Activated T-cell treated with anti-CD3 and anti-CD28 coated beads, Interleukin-2, amount 50 U/mL, for 72 hours (primary cell): Measurements from ENCODE around the gene ILF2. TPM values are rescaled to one million over a fixed set of nuclear protein-coding genes. Genes with fewer than 3 reads are reported as not detected.

ENCODE experiments used
- ATAC-seq, 2 donors: fragments of 150-1000 bp; cut with Tn5 transposase; replicated peaks in 1 of 2; 2 replicates each; pipeline ENCODE4 v1.10.0; 2021; ENCODE audit warnings: moderate library complexity in 2 of 2, mild to moderate bottlenecking in 1 of 2
- DNase-seq, 2 donors: peaks; one replicate each; pipeline ENCODE4 v3.0.0; 2021 to 2022; ENCODE audit warnings: mixed read lengths in 1 of 2
- H3K27ac Mint-ChIP-seq: one replicate; pipeline ENCODE4 v1.8.0; 2022; ENCODE audit warnings: mild to moderate bottlenecking, moderate library complexity, mixed read lengths
- H3K27me3 Mint-ChIP-seq: one replicate; pipeline ENCODE4 v1.8.0; 2022; ENCODE audit warnings: low read depth, mixed read lengths
- H3K36me3 Mint-ChIP-seq, 2 donors: one replicate each; pipeline ENCODE4 v1.8.0; 2022; ENCODE audit warnings: mixed read lengths in 2 of 2, mild to moderate bottlenecking in 1 of 2; ENCODE audit not compliant: insufficient read depth in 2 of 2
- H3K4me1 Mint-ChIP-seq: one replicate; pipeline ENCODE4 v1.8.0; 2022; ENCODE audit warnings: low read depth, mixed read lengths
- H3K4me3 Mint-ChIP-seq, 2 donors: one replicate each; pipeline ENCODE4 v1.8.0; 2022; ENCODE audit warnings: mild to moderate bottlenecking in 2 of 2, mixed read lengths in 2 of 2, moderate library complexity in 2 of 2
- H3K9me3 Mint-ChIP-seq, 2 donors: one replicate each; pipeline ENCODE4 v1.8.0; 2022; ENCODE audit warnings: mixed read lengths in 2 of 2
- total RNA-seq, 2 donors: library from RNA; stranded (reverse); gene quantifications; one replicate each; pipeline ENCODE4 v1.2.3, GENCODE V29; 2022

The ILF2 gene
- total RNA-seq, 2 donors from 2014 or later: 245 to 312 TPM

DNA sequence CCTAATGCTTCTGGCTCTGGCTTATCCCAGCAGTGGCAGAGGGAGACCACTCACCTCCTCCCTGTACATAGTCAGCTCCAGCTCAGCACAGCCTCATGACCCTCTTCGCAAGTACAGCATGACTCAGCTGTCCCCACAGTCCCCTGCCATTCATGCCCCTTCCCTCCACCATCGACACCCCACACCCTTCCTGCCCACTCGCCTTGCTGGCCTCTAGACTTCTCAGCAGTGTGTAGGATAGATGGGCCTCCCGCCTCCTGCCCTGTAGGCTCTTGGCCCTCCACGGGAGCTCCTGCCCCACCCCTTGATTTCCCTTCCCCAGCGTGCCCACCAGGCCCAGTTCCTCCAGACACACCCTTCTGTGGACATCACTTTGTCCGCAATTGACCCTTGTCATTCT lies 17.5 kb upstream of the ILF2 start:
- no peaks in the 10 kb centered on the region for H3K4me1 Mint-ChIP-seq
- no peaks in the 10 kb centered on the region for H3K36me3 Mint-ChIP-seq
- H3K4me3 Mint-ChIP-seq: no peak overlapping the region
- no peak for DNase-seq
- no peaks in the 10 kb centered on the region for H3K9me3 Mint-ChIP-seq
- H3K27ac Mint-ChIP-seq: no peak overlapping the region
- no peak for ATAC-seq
- H3K27me3 Mint-ChIP-seq: peaks cover 12% of the 10 kb centered on the region

DNA sequence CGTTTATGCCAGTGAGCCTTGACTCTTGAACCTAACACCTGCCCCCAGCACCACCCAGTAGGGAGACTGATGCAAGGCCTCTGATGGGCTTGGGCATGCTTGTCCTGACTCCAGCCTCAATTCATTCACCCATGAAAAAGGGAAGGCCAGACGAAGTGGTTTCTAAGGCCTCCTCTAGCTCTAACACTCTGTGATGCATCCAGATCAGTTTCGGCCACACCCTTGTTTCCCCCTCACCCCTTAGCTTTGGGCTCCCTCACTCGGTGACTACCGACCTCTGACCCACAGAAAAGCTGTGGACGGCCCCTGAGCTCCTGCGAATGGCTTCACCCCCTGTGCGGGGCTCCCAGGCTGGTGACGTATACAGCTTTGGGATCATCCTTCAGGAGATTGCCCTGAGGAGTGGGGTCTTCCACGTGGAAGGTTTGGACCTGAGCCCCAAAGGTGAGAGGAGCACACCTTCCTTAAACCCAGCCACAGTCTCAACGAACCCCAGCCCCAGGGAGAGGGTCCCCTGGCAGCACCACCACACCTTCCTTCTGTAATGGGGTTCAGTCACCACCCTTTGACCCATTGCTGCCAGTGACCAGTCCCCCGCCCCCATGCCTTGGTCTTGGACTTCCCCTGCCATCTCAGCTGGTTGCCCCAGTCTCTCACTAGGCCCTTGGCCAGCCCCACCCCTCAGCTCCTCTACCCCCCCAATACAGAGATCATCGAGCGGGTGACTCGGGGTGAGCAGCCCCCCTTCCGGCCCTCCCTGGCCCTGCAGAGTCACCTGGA lies 16.7 kb upstream of the ILF2 start:
- no peaks in the 10 kb centered on the region for H3K9me3 Mint-ChIP-seq

GRCh38 chr1:153685544-153686340 lies 14.9 kb upstream of the ILF2 start:
- H3K4me1 Mint-ChIP-seq: no peaks in the 10 kb centered on the region
- ATAC-seq (no peak), DNase-seq (no peak)
- H3K4me3 Mint-ChIP-seq: no peak overlapping the region
- no peak overlapping the region for H3K27ac Mint-ChIP-seq
- H3K36me3 Mint-ChIP-seq: no peaks in the 10 kb centered on the region
- no peaks in the 10 kb centered on the region for H3K9me3 Mint-ChIP-seq
- peaks cover 31% of the 10 kb centered on the region for H3K27me3 Mint-ChIP-seq

More for the DNA sequence above, 16.7 kb upstream of the ILF2 start:
- Mint-ChIP-seq H3K36me3 (no peaks in the 10 kb centered on the region), H3K4me3 (no peak overlapping the region), H3K27ac (no peak overlapping the region), H3K27me3 (peaks cover 15% of the 10 kb centered on the region), H3K4me1 (no peaks in the 10 kb centered on the region)
- DNase-seq (no peak), ATAC-seq (no peak)

DNA sequence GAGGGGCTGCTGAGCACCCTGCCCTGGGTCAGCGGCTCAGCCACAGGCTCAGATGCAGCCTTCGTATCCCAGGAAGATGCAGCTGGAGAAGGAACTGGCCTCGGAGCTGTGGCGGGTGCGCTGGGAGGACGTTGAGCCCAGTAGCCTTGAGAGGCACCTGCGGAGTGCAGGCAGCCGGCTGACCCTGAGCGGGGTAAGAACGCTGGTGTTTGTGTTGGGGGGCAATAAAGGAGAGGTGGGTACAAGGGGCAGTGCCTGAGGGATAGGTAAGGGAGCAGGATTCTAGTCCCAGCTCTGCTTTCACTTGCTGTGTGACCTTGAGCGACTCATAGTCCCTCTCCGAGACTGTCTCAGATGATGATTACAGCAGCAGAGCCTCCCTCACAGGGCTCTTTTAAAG lies 14.1 kb upstream of the ILF2 start:
- peaks cover 40% of the 10 kb centered on the region for H3K27me3 Mint-ChIP-seq
- H3K4me3 Mint-ChIP-seq: no peak overlapping the region
- no peaks in the 10 kb centered on the region for H3K36me3 Mint-ChIP-seq
- DNase-seq (no peak), ATAC-seq (no peak)
- H3K27ac Mint-ChIP-seq: no peak overlapping the region
- H3K4me1 Mint-ChIP-seq: peaks cover 7% of the 10 kb centered on the region
- H3K9me3 Mint-ChIP-seq: no peaks in the 10 kb centered on the region

- Mint-ChIP-seq H3K9me3 (no peaks in the 10 kb centered on the region), H3K36me3 (no peaks in the 10 kb centered on the region), H3K27me3 (peaks cover 45% of the 10 kb centered on the region), H3K27ac (no peak overlapping the region), H3K4me3 (no peak overlapping the region), H3K4me1 (peaks cover 11% of the 10 kb centered on the region)
- ATAC-seq (no peak), DNase-seq (no peak)
Measured at GRCh38 chr1:153683854-153684253, 13.1 kb upstream of the ILF2 start.

DNA sequence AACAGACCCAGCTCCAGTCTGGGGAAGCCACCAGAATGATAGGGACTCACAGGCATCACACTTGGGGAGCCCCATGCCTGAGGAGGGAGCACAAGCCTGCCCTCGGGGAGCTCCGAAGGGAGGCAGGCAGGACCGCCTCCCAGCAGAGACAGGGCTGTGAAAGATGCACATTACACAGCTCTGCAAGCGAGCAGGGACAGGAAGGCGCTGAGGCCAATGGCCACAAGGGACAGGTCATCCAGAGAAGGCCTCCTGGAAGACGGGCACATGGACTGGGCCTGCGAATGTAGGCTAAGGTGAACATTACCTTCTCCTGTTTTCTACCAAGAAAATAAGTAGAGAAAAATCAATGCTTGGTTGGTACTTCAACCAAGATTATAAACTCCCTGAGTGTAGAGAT lies 11.9 kb upstream of the ILF2 start:
- H3K4me1 Mint-ChIP-seq: peaks cover 20% of the 10 kb centered on the region
- no peak overlapping the region for H3K4me3 Mint-ChIP-seq
- H3K27me3 Mint-ChIP-seq: peaks cover 56% of the 10 kb centered on the region
- DNase-seq (no peak), ATAC-seq (no peak)
- no peaks in the 10 kb centered on the region for H3K9me3 Mint-ChIP-seq
- H3K36me3 Mint-ChIP-seq: peaks cover 0 to 2% of the 10 kb centered on the region in 2 donors
- H3K27ac Mint-ChIP-seq: no peak overlapping the region

DNA sequence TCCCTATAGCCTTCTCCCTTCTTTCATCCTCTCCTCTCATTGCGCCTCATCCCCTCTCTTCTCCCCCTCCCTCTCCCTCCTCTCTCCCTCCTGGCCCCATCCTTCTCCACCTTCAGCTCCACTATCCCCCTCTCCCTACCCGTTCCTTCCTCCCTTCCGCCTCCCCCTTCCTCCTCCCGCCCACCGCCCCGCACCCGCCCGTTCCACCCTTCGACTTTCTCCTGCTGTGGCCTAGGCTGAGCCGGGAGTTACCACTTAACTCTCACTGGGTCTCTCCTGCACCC lies 9.3 kb upstream of the ILF2 start:
- ATAC-seq (no peak), DNase-seq (no peak)
- Mint-ChIP-seq H3K4me1 (peaks cover 25% of the 10 kb centered on the region), H3K27me3 (peaks cover 51% of the 10 kb centered on the region), H3K36me3 (peaks cover 0 to 3% of the 10 kb centered on the region in 2 donors), H3K4me3 (peak overlapping the region; percentile 76 to 86), H3K27ac (no peak overlapping the region), H3K9me3 (no peaks in the 10 kb centered on the region)

GRCh38 chr1:153679337-153680119 lies 8.7 kb upstream of the ILF2 start:
- Mint-ChIP-seq H3K27ac (no peak overlapping the region), H3K4me1 (peaks cover 25% of the 10 kb centered on the region), H3K9me3 (no peaks in the 10 kb centered on the region), H3K4me3 (peak overlapping the region; percentile 76 to 86), H3K27me3 (peaks cover 51% of the 10 kb centered on the region), H3K36me3 (peaks cover 0 to 3% of the 10 kb centered on the region in 2 donors)
- peak; percentile 64 to 68 for ATAC-seq
- DNase-seq: peak; percentile 36 to 40

DNA sequence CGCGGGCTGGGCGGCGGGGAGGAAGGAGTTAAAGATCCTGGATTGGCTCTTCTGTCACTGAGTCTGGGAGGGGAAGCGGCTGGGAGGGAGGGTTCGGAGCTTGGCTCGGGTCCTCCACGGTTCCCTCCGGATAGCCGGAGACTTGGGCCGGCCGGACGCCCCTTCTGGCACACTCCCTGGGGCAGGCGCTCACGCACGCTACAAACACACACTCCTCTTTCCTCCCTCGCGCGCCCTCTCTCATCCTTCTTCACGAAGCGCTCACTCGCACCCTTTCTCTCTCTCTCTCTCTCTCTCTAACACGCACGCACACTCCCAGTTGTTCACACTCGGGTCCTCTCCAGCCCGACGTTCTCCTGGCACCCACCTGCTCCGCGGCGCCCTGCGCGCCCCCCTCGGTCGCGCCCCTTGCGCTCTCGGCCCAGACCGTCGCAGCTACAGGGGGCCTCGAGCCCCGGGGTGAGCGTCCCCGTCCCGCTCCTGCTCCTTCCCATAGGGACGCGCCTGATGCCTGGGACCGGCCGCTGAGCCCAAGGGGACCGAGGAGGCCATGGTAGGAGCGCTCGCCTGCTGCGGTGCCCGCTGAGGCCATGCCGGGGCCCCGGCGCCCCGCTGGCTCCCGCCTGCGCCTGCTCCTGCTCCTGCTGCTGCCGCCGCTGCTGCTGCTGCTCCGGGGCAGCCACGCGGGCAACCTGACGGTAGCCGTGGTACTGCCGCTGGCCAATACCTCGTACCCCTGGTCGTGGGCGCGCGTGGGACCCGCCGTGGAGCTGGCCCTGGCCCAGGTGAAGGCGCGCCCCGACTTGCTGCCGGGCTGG lies 7.9 kb upstream of the ILF2 start, which contains the start of gene NPR1:
NPR1 (plus strand) TSS at position 170 of the 818 bp plus-strand sequence; CDS start at position 591, 421 bp downstream.
- ATAC-seq (peak; percentile 61 to 64), DNase-seq (peak; percentile 29 to 40)
- Mint-ChIP-seq H3K27me3 (peaks cover 51% of the 10 kb centered on the region), H3K9me3 (no peaks in the 10 kb centered on the region), H3K4me1 (peaks cover 25% of the 10 kb centered on the region), H3K27ac (no peak within 1 kb of the TSS), H3K4me3 (peak within 1 kb of the TSS; percentile 76 to 86), H3K36me3 (peaks cover 0 to 3% of the 10 kb centered on the region in 2 donors)

GRCh38 chr1:153677718-153678518 lies 7.1 kb upstream of the ILF2 start:
- peaks cover 0 to 3% of the 10 kb centered on the region in 2 donors for H3K36me3 Mint-ChIP-seq
- peak; percentile 51 to 55 for ATAC-seq
- H3K9me3 Mint-ChIP-seq: no peaks in the 10 kb centered on the region
- H3K27ac Mint-ChIP-seq: no peak overlapping the region
- peak overlapping the region; percentile 76 to 86 for H3K4me3 Mint-ChIP-seq
- H3K4me1 Mint-ChIP-seq: peaks cover 25% of the 10 kb centered on the region
- peak; percentile 54 to 59 for DNase-seq
- peaks cover 51% of the 10 kb centered on the region for H3K27me3 Mint-ChIP-seq

DNA sequence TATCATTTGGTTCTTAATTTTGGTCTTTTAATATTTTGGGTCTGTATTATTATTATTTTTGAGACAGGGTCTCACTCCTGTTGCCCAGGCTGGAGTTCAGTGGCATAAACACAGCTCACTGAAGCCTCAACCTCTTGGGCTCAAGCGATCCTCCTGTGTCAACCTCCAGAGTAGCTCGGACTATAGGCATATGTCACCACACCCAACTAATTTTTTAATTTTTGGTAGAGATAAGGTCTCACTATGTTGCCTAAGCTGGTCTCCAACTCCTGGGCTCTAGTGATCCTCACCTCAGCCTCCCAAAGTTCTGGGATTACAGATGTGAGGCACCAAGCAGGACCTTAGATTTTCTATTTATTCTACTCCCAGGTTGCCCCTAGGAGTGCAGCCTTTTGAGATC lies 2.7 kb upstream of the ILF2 start:
- Mint-ChIP-seq H3K27ac (peak overlapping the region; percentile 12), H3K9me3 (no peaks in the 10 kb centered on the region), H3K4me3 (peak overlapping the region; percentile 3 to 23), H3K27me3 (peaks cover 14% of the 10 kb centered on the region), H3K36me3 (peaks cover 12 to 17% of the 10 kb centered on the region in 2 donors), H3K4me1 (peaks cover 19% of the 10 kb centered on the region)
- no peak for DNase-seq
- ATAC-seq: no peak
